LNCaP clone FGC (cell line): ENCODE results near the gene OR2W3.

Experiments used
- DNase-seq: peaks from one replicate; pipeline ENCODE4 v3.0.0-alpha.2; 2011; ENCODE audit warnings: low read depth
- H3K4me3 ChIP-seq: 2 replicates; pipeline ENCODE4 v1.5.1; 2011; ENCODE audit warnings: mild to moderate bottlenecking, low read depth, low read length, control low read depth
- CTCF ChIP-seq: IDR thresholded peaks from 2 replicates; pipeline ENCODE4 v1.5.1; 2012; ENCODE audit warnings: mild to moderate bottlenecking; ENCODE audit not compliant: control insufficient read depth, insufficient read depth; ENCODE audit errors: extremely low read depth

Gene OR2W3

GRCh38 chr1:247895163-247895637 lies at the start of gene OR2W3:
TSS of gene OR2W3 (plus strand) at chr1:247895587. CDS start at chr1:247895587, 0 bp downstream.
- no peak within 1 kb of the TSS for H3K4me3 ChIP-seq
- no peak for TF ChIP-seq CTCF
- no peak for DNase-seq

- no peak for TF ChIP-seq CTCF
- no peak for DNase-seq
- no peak overlapping the region for H3K4me3 ChIP-seq
These were observed 49.7 kb upstream of the OR2W3 start for GRCh38 chr1:247845693-247846017.

GRCh38 chr1:247848346-247848745 lies 47.0 kb upstream of the OR2W3 start:
- H3K4me3 ChIP-seq, result no peak overlapping the region
- no peak for TF ChIP-seq CTCF

GRCh38 chr1:247849616-247850015 lies 45.8 kb upstream of the OR2W3 start:
- no peak for TF ChIP-seq CTCF

More at GRCh38 chr1:247848346-247848745, 47.0 kb upstream of the OR2W3 start:
- DNase-seq, result no peak

GRCh38 chr1:247854899-247855545 lies 40.4 kb upstream of the OR2W3 start:
- no peak for DNase-seq
- no peak for TF ChIP-seq CTCF
- no peak overlapping the region for H3K4me3 ChIP-seq

More at GRCh38 chr1:247849616-247850015, 45.8 kb upstream of the OR2W3 start:
- DNase-seq, result no peak
- no peak overlapping the region for H3K4me3 ChIP-seq

- TF ChIP-seq CTCF, result no peak
- H3K4me3 ChIP-seq, result no peak overlapping the region
- DNase-seq, result no peak
These were observed 39.5 kb upstream of the OR2W3 start for GRCh38 chr1:247855911-247856310.
